Stomach (tissue), 9 donors: ENCODE measurements around the gene MAPK9. TPM values are rescaled to one million over a fixed set of nuclear protein-coding genes. Genes with fewer than 3 reads are reported as not detected.

Source experiments
- DNase-seq, 2 donors: peaks; one replicate each; pipeline versions ENCODE4 v3.0.0 to v3.0.0-alpha.2; 2013 to 2019
- H3K27ac ChIP-seq, 5 donors: fragments of 200-600 bp in 4 of 5; sonication (generic) in 4 of 5; one replicate each; pipeline ENCODE4 v1.5.1; 2013 to 2019; ENCODE audit warnings: mild to moderate bottlenecking in 1 of 5, moderate library complexity in 1 of 5
- H3K27me3 ChIP-seq, 3 donors: fragments of 200-600 bp; sonication (generic); one replicate each; pipeline ENCODE4 v1.5.1; 2017 to 2019; ENCODE audit warnings: mixed run types in 1 of 3
- H3K36me3 ChIP-seq, 4 donors: fragments of 200-600 bp; sonication (generic); 1 replicate in 3 of 4; 2 replicates in 1 of 4; pipeline ENCODE4 v1.5.1; 2016 to 2019
- H3K4me1 ChIP-seq, 4 donors: fragments of 200-600 bp; sonication (generic); one replicate each; pipeline ENCODE4 v1.5.1; 2016 to 2019
- H3K4me3 ChIP-seq, 4 donors: fragments of 200-600 bp; sonication (generic) in 3 of 4; one replicate each; pipeline ENCODE4 v1.5.1; 2016 to 2019; ENCODE audit warnings: mild to moderate bottlenecking in 1 of 4
- H3K9me3 ChIP-seq, 4 donors: fragments of 200-600 bp; sonication (generic); one replicate each; pipeline ENCODE4 v1.5.1; 2016 to 2019
- EP300 ChIP-seq: sonication (generic); formaldehyde crosslinking; IDR thresholded peaks from one replicate; pipeline ENCODE4 v1.6.1; 2017; ENCODE audit warnings: antibody characterized with exemption
- POLR2A ChIP-seq, 4 donors: fragments of 450-650 bp; IDR thresholded peaks; one replicate each; pipeline ENCODE4 v1.6.1; 2016; ENCODE audit warnings: antibody characterized with exemption in 4 of 4, control low read depth in 2 of 4, mild to moderate bottlenecking in 1 of 4, moderate library complexity in 1 of 4
- POLR2AphosphoS5 ChIP-seq, 3 donors: sonication (generic); formaldehyde crosslinking; IDR thresholded peaks; one replicate each; pipeline ENCODE4 v1.6.1; 2016; ENCODE audit warnings: antibody characterized with exemption in 3 of 3
- WGBS, 5 donors: extraction: QIAGEN DNeasy Blood & Tissue Kit in 3 of 5; methylation state at CpG; one replicate each; pipeline versions ENCODE4 v1.1.5 to v1.1.7; 2013 to 2018; 5-methylcytosine and 5-hydroxymethylcytosine counted together
- intact Hi-C: fragments of 100-400 bp; cut with DNase I; formaldehyde crosslinking; loops from one replicate; pipeline ENCODE4 v1.15.1; 2023; ENCODE audit warnings: low total_unique reads
- polyA plus RNA-seq, 3 donors: library from polyadenylated mRNA; stranded (reverse); fragments of 200-250 nt; gene quantifications; one replicate each; pipeline ENCODE4 v1.2.3, GENCODE V29; 2013
- total RNA-seq, 5 donors: library from RNA; depleted of rRNA; stranded (reverse); fragments of >200 nt; gene quantifications; one replicate each; pipeline versions ENCODE4 v1.1.0 to v1.2.3, GENCODE V29; 2014 to 2016
- TF ChIP-seq, protein P1 (sequence below), 7 experiments: fragments of 450-650 bp in 4 of 7; fragments of 200-600 bp in 3 of 7; sonication (generic) in 3 of 7; IDR thresholded peaks; one replicate each; pipeline ENCODE4 v1.5.1; 2016 to 2019; ENCODE audit warnings: antibody characterized with exemption in 7 of 7, control low read depth in 2 of 7, mild to moderate bottlenecking in 1 of 7
- donor health status: healthy with polysubstance abuse.
- donor health status: Bipolar disorder and iron deficiency.
- donor health status: healthy.

MAPK9 gene
- total and polyA plus RNA-seq, 8 donors, result 9.2 to 43.5 (median 22.3) TPM

DNA sequence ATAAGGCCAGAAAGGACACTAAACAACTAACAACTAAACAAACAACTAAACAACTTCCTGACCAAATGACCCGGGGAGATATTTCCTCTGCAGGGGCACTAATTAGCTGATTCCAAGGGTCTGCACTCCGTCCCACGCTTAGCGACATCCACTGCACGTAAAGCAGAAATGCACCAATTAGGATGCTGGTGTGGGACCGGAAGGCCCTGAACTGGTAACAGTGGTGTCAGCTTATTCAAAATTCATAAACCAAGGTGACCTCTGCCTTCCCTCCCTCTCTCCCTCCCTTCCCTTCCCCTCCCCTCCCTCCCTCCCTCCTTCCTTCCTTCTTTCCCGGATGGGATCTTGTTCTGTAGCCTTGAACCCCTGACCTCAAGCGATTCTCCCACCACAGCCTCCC lies 92.5 kb downstream of the MAPK9 start:
- Histone ChIP-seq H3K4me1 (no peaks in the 10 kb centered on the region), H3K27me3 (peaks cover 0 to 38% (median 5%) of the 10 kb centered on the region in 3 donors), H3K27ac (no peak overlapping the region), H3K4me3 (no peak overlapping the region), H3K36me3 (no peaks in the 10 kb centered on the region), H3K9me3 (peaks cover 0 to 6% (median 0%) of the 10 kb centered on the region in 4 donors)
- intact Hi-C loops, result no loop called here
- 53 to 70% (median 66%) methylated on average over 8 of the region's 8 CpGs for WGBS, 5 donors
- no peak for TF ChIP-seq POLR2A (IDR thresholded peaks at IDR 0.05)
- TF ChIP-seq, protein P1, sequence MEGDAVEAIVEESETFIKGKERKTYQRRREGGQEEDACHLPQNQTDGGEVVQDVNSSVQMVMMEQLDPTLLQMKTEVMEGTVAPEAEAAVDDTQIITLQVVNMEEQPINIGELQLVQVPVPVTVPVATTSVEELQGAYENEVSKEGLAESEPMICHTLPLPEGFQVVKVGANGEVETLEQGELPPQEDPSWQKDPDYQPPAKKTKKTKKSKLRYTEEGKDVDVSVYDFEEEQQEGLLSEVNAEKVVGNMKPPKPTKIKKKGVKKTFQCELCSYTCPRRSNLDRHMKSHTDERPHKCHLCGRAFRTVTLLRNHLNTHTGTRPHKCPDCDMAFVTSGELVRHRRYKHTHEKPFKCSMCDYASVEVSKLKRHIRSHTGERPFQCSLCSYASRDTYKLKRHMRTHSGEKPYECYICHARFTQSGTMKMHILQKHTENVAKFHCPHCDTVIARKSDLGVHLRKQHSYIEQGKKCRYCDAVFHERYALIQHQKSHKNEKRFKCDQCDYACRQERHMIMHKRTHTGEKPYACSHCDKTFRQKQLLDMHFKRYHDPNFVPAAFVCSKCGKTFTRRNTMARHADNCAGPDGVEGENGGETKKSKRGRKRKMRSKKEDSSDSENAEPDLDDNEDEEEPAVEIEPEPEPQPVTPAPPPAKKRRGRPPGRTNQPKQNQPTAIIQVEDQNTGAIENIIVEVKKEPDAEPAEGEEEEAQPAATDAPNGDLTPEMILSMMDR (IDR thresholded peaks at IDR 0.05), result no peak
- no peak for TF ChIP-seq POLR2AphosphoS5 (IDR thresholded peaks at IDR 0.05)
- TF ChIP-seq EP300, result no peak
- DNase-seq, result no peak

GRCh38 chr5:180198208-180198607 lies 93.7 kb downstream of the MAPK9 start:
- H3K4me3 ChIP-seq, result no peak overlapping the region
- no peak overlapping the region for H3K27ac ChIP-seq
- H3K36me3 ChIP-seq, result no peaks in the 10 kb centered on the region
- DNase-seq, result no peak
- H3K9me3 ChIP-seq, result peaks cover 0 to 6% (median 0%) of the 10 kb centered on the region in 4 donors
- TF ChIP-seq, protein P1 (IDR thresholded peaks at IDR 0.05), result no peak
- TF ChIP-seq POLR2AphosphoS5 (IDR thresholded peaks at IDR 0.05) (no peak), POLR2A (IDR thresholded peaks at IDR 0.05) (no peak), EP300 (no peak)
- peaks cover 0 to 38% (median 5%) of the 10 kb centered on the region in 3 donors for H3K27me3 ChIP-seq
- 94 to 96% (median 95%) methylated on average over 4 of the region's 4 CpGs for WGBS, 5 donors
- intact Hi-C loops, result no loop called here
- H3K4me1 ChIP-seq, result no peaks in the 10 kb centered on the region

GRCh38 chr5:180197016-180197702 lies 94.7 kb downstream of the MAPK9 start:
- Histone ChIP-seq H3K36me3 (no peaks in the 10 kb centered on the region), H3K9me3 (peaks cover 0 to 6% (median 0%) of the 10 kb centered on the region in 4 donors), H3K27ac (no peak overlapping the region), H3K27me3 (peaks cover 0 to 38% (median 5%) of the 10 kb centered on the region in 3 donors), H3K4me3 (no peak overlapping the region), H3K4me1 (no peaks in the 10 kb centered on the region)
- TF ChIP-seq EP300 (no peak), POLR2A (IDR thresholded peaks at IDR 0.05) (no peak), POLR2AphosphoS5 (IDR thresholded peaks at IDR 0.05) (no peak)
- TF ChIP-seq, protein P1 (IDR thresholded peaks at IDR 0.05), result no peak
- DNase-seq, result no peak
- WGBS, 5 donors, result 61 to 84% (median 74%) methylated on average over 9 to 14 of the region's 14 CpGs
- intact Hi-C loops, result no loop called here

GRCh38 chr5:180194410-180195345 lies 97.2 kb downstream of the MAPK9 start:
- no peak overlapping the region for H3K27ac ChIP-seq
- H3K4me1 ChIP-seq, result no peaks in the 10 kb centered on the region
- no peak for TF ChIP-seq POLR2A (IDR thresholded peaks at IDR 0.05)
- no peak for TF ChIP-seq EP300
- TF ChIP-seq, protein P1 (IDR thresholded peaks at IDR 0.05), result no peak
- TF ChIP-seq POLR2AphosphoS5 (IDR thresholded peaks at IDR 0.05), result no peak
- peaks cover 0 to 6% (median 0%) of the 10 kb centered on the region in 4 donors for H3K9me3 ChIP-seq
- WGBS, 5 donors, result 83 to 86% (median 85%) methylated on average over 28 to 34 of the region's 34 CpGs
- intact Hi-C loops, result no loop called here
- peaks cover 0 to 27% (median 5%) of the 10 kb centered on the region in 3 donors for H3K27me3 ChIP-seq
- DNase-seq, result peak in 1 of 2 donors; percentile 44
- no peaks in the 10 kb centered on the region for H3K36me3 ChIP-seq
- H3K4me3 ChIP-seq, result no peak overlapping the region
